HG03064 (cell line): ENCODE data around the gene KIF26B.

ENCODE experiments used
- ATAC-seq: cut with Tn5 transposase; IDR thresholded peaks from one replicate; pipeline ENCODE4 v1.9.1; 2021; ENCODE audit warnings: low read depth; ENCODE audit not compliant: unreplicated experiment

The KIF26B gene

DNA sequence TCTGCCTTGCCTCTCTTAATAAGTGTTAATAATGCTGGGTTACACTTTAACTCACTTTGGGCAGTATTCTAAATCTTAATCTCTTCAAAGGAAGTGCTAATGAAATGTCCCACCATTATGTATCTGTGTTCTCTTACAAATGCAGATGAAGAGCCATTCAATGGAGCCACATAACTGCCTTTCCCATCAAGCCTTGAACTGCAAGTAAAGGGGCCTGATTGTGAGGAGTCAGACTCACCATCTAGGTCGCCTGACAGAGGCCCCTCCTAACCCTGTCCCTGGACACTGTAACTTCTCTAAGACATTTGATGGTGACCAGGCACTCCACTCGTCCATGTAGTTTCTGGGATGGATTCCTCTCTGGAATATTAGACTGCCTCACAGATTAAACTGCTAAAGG, 329.4 kb downstream of the KIF26B start:
- ATAC-seq, result no peak

DNA sequence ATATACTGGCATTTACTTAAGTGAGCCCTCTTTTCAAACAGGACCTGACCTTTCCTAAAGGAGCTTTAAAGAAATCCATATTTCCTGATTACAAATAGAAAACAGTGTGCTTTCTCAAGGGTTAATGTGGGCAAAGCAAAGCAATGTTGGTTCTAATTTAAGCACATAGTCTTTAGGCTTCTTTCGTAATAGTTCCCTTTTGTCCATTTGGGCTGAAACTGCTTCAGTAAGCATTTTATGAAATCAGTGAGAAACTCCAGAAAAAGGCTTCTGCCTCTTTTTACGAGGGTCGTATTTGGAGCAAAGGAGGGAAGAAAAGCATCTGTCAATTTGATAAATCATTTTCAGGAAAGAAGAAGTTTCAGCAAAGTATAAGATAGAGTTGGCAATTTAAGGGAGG, 331.2 kb downstream of the KIF26B start:
- no peak for ATAC-seq

DNA sequence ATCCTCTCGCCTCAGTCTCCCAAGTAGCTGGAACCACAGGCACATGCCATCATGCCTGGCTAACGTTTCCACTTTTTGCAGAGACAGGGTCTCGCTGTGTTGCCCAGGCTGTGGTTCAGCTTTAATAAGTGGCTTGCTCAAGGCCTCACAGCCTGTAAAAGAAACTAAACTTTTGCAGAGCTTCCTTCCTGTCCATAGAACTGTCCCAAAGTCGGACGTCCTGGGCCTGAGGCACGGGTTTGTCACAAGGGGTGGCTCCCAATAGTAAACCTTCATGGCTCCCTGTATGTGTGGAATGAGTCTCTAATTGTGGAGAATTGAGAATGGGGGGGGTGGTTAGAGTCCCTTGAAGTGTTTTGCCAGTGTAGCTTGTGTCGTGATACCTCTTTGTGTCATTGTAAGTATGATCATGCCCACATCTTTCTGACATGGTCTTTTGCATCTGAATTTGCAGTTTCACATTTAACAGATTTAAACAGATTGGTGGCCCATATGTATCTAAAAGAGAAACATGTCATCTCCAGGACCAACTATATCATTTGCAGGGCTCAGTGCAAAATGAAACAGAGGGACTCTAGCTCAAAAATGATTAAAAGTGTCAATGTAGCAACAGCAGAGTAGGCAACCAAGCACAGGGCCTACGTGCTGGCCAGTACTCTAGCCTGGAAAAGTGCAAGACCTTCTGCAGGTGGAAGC, 332.1 kb downstream of the KIF26B start:
- no peak for ATAC-seq

DNA sequence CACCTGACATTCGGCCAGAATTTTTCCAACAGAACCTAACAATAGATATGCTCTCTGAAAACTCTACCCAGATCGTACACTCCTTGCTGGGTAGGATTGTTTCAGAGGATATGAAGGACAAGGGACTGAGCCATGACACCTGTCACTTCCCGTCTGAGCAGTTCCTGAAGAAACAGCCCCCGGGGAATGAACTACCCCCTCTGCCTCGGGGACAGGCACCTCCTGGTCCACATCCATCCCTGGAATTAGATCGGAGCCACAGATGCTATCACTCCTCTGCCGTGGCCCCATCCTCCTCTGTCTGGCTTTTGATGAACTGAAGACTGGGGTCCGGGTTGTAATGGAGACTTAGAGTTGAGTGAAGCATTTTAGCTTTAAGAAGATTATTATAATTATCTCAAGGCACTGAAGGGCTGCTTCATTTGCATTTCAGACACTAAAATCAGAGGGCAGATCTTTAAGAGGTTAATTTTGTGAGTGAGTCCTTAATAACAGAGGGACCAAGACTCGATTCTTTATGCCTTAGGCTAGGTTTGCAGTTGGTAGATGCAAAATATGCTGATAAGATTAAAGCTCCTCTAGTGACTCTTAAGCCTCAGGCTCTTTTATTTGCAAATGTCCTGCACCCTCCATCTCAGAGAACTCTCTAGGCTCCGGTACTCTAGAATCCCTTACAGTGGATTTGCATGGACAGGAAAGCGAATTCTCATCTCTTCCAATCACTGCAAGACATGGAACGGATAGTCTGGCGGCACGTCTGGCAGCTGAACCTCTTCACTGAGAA, 333.8 kb downstream of the KIF26B start:
- no peak for ATAC-seq

DNA sequence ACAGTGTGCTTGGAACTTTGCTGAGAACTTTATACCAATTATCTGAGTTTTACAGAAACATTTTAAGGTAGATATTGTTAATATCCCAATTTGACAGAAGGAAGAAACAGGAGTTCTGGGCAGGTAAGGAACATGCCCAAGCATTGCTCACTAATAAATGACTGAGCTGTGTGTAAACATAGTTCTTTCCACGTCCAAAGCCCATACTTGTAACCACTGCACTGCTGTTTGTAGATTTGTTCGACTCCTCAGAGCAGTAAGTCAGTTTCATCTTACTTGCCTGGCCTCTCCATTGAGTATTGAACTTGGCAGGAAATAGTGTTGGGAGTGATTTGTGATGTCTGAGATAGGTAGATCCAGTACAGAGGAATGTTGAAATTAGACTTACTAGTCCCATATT, 335.1 kb downstream of the KIF26B start:
- ATAC-seq, result no peak

DNA sequence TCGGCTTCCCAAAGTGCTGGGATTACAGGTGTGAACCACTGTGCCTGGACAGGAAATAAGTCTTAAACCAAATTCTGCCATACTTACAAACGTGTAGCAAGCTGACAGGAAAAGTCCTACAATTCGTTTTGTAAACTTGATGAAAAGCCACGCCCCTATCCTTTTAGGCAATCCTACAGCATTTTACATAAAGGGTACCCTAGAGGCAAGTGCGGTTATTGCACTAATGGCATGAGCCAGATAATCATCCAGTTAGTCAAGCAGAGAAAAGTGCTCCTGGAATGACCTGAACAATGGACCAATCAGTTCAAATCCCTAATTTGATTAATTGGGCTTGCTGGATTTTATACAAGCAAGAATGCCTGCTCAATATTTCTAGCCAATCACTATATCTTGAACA, 338.2 kb downstream of the KIF26B start:
- no peak for ATAC-seq

DNA sequence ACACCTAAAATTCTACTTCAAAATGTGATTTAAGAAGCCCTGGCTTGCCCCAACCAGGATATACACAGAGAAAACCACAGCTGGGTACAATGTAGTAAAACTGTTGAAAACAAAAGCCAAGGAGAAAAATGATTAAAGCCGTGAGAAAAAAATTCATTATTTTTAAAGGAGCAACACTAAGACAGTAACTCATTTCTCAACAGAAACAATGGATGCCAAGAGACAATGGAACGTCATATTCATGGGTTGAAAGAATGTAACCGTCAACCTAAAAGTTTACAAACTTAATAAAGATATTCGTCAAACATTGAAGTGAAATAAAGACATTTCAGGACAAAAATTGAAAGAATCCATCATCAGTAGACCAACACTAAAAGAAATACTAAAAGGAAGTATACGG, 340.9 kb downstream of the KIF26B start:
- ATAC-seq, result no peak

DNA sequence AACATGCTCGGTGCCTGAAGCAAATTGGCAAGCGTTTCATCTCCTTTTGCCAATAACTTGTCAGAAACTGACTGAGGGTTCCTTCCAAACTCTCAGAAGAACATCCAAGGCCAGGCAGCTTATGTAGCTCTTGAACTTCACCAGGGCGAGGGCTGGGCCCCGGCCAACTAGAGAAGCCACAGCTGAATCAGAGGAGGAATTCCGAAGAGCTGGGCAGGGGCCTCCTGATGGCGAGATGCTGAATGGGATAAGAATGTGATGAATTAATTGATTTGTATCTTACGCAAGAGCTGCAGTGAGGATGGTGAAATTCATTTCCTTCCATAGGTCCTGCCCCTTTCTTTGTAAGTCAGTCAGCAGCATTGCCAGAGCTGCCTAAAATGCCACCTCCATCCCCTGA, 345.8 kb downstream of the KIF26B start:
- no peak for ATAC-seq

DNA sequence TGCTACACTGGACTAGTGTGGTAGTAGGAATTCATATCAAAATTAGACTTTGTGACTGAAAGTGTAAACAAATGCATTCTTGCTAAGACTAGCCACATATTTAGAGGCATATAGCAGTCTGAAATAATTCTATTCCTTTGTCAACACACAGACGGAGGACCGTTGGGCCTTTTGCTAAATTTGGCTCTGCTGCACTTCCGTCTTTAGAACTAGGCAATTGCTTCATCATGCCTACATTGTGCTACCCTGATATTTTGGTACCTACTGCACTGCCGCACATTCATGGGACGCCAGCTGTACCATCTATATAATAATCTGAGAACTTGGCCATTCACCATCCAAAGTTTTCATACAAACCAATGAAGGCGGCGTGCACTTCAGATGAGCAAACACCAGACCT, 346.8 kb downstream of the KIF26B start:
- no peak for ATAC-seq

DNA sequence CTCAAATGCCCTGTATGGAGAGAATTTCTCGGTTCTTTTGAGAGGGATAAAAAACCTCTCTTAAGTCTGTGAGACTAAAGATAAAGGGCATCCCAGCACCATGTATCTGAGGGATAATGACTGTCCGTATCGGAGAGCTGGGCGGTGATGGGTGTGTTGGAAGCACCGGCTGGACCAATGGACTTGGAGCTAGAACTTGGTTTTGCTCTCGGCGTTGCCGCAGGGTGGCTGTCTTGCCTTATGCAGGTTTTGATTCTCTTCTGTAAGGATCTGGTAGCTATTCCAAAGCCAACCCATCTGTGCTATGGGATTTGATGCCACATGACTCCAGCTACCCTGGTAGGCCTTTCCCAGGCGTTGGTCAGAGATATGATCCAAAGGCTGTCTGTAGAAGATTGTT, 348.8 kb downstream of the KIF26B start:
- no peak for ATAC-seq

DNA sequence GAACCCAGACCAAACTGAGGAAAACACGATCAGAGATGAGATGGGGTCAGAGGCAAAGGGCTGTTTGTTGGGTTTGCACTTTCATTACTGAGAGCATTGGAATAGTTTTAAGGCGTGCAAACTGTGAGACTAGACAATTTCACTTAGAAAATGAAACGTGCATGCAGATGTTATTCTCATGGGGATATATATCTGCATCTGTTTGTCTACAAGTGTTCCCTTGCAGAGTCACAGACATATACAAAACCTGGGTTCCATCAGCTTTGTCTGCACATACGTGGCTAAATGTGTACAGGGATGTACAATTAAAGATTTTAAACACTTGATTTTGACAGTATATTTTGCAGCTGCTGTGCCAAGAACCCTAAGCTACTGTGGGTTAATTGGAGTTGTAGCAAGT, 355.4 kb downstream of the KIF26B start:
- no peak for ATAC-seq

DNA sequence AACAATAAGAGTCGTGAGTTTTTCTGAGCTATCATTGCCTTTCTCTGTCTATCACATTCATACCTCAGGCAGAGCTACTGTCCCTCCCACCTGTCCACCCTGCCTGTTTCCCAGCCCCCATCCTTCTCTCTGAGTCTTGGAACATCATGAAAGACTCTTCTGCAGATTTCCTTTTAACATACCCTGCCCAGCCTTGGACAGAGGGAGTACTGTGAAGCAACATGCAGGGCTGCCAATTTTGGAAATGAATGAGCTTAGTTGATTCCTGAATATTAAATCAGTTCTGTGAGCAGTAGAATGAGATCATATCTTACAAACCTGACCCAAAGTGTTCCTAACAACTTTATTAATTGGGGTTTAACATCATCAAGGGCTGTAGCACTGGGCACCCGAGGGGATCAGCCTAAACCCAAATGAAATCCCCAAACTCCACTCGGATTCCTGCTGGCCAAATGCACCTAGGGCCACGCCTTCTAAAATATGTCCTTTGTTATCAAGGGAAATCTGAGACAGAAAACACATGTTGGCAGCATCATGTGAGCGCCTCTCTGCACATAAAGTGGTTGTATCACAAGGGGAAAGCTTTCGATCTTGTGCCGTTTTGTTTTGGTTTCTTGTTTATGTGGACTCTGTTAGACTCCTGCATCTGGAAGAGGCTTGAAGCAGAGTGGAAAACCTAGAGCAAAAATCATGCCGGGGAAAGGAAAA, 357.6 kb downstream of the KIF26B start:
- ATAC-seq, result no peak

DNA sequence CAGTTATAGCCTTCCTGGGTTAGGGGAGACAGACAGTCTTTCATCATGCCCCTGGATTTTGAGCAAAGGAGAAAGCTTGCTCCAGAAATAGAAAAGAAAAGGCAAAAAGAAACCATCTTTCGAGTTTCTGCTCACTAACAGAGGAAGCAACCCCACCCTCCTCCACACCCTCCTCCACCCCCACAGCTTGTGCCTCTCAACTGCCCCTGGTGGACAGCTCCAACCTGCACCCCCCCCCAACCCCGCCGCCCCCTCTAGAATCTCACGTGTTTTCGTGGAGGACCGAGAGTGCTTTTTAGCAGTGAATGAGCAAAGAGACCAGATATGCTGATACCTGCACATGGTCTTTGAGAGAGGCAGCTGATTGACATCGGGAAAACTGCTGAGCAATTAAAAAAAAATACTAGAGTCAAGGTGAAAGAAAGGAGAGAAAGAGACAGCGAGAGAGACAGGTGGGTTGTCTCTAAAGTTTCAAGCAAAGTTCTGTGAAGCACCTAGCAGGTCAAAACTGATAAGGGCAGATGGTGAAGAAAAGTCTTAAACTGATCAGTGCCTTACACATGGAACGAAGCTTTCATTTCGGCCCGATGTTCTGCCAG, 358.3 kb downstream of the KIF26B start:
- no peak for ATAC-seq

DNA sequence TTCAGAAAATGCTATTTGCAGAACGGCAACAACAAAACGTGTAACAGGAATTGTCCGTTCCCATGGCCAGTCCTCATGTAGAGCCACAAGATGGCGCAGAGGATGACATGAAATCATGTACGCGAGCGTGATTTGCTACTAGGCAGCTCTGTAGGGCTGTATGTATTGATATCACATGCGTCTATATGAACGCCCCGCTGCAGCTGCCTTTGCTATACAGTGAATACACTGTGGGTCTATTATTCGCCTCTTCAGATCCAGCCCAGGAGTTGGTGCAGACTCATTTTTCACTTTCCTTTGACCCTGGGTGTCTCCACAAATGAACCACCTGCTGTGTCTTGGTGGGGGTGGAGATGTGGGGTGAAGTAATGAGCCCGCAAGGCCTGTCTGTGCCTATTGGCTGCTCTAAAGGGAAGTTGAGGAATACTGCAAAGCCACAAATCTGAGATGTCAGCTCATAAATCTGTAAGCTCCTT, 361.5 kb downstream of the KIF26B start:
- no peak for ATAC-seq

DNA sequence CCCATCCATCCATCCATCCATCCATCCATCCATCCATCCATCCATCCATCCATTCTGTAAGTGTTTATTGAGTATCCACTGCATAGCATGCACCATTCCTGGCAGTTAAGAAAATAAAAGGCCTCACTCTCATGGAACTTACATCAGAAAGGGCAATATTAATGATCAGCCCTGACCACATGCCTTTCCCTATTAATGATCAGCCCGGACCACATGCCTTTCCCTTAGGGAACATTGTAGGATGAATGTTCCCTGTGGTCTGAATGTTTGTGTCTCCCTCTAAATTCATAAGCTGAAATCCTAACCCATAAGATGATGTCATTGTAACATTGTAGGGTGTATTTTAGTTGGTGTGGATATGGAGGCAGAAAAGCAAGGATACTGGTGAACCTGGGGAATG, 365.8 kb downstream of the KIF26B start:
- no peak for ATAC-seq

DNA sequence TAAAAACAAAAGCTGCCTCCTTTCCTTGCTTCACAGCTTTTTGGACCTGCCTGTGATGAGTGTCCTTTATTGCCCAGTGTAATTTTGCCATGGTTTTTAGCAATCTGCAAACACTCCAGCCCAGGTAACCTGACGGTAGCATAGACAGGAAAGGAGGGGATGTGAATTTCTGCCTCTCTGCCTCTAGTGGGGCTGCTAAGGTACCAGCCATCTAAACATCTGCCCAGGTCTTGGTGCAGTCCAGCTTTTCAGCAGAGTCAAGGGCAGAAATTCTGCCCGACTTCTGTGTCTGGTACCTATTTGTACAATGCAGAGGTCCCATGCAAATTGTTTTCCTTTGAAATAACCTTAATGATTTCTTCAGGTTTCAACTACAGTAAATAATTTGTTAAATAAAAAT, 371.4 kb downstream of the KIF26B start:
- ATAC-seq, result no peak

DNA sequence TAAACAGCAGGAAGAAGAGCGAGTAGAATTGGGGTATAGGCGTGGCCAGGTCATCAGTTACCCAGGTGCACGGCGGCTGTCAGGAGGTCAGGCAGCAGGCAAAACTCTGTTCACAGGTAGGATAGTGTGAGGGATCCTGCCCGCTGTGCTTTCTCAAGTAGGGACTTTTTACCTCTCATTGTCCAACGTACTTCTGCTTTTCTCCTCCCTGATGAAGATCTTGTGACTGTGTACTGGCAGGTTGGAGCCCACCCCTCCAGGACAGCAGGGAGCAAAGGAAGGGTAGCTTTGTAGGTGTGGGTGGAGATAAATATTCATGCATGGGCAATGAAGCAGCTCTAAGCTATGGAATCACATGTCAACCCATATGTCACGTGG, 373.5 kb downstream of the KIF26B start:
- no peak for ATAC-seq

DNA sequence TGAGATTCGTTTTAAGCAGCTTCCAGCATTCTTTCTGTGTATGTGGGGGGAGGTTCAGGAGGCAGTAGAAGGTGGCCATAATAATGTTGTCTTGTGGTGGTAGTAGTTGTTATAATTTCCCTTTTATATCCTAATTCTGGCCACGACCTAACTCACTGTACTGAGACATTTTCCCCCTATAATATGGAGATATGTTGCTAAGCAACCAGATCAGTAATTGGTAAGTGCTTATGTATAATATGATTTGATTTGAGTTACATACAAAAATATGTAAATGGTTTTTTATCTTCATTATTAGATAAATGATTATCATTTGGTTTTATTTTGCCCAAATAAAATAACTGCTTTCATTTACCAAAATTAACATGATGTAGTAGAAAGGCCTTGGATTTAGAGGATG, 376.2 kb downstream of the KIF26B start:
- no peak for ATAC-seq

DNA sequence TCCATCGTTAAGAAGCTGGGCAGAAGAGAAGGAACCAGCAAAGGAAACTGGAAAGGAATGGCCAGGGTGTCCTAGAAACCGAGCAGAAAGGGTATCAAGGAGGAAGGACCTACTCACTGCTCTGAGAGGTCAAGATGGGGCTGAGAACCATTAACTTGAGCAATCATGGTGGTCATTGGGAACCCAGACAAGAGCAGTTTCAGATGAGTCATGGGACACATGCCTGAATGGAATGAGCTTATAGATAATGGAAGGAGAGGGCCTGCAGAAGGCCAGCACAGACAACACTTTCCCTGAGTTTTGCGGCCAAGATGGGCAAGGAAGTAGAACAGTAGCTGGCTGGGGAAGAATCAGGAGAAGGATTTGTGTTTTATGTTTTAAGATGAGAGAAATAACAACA, 383.2 kb downstream of the KIF26B start:
- no peak for ATAC-seq

DNA sequence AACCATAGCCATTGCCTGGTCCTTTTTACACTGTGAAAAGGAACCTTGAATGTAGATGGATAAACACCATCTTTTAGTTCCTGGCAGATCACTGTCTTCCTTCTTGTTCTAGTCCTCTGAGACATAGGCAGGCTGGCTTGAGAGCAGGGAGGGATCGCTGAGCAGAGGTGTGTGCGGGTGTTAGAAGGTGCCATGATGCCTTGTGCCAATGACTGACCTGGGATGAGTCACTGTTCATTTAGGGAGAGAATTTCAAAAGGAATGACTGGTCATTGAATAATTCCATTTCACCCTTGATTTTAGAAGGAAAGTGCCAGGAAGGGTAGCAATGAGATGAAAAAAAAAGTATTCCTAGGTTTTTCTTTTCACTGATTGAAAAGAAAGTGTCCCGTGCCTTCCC, 383.9 kb downstream of the KIF26B start:
- no peak for ATAC-seq

DNA sequence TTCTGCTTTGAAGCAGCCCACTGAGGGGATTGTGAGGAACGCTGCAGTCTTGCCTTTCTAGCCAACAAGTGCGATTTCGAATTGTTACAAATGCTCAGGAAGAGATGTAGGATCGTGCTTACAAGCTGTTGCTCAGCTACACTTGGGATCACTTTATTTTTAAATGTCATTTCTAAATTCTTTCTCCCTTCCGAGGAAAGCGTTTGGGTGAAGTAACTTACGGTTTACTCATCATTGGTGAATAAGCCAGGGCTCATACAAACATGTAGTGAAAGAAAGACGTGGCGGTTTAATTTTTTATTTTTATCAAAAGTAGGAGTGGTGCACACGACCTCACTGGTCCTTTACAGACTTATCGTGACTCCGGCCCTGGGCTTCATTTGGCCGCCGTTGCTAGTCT, 386.6 kb downstream of the KIF26B start:
- ATAC-seq, result no peak
